22Rv1 (cell line): Measurements from ENCODE around the gene ANO2.
A peak's percentile ranks its signal among the peaks of the same experiment; 100 is the strongest.

Source experiments
- H3K27ac ChIP-seq: fragments of 450-650 bp; 2 replicates; pipeline ENCODE4 v1.5.1; 2017
- ZFX ChIP-seq: fragments of 450-650 bp; IDR thresholded peaks from 2 replicates; pipeline ENCODE4 v1.6.1; 2017; ENCODE audit warnings: antibody characterized with exemption, borderline replicate concordance
- TF ChIP-seq, protein P1 (sequence below): fragments of 450-650 bp; IDR thresholded peaks from 2 replicates; pipeline ENCODE4 v1.5.1; 2017; ENCODE audit warnings: mild to moderate bottlenecking

The ANO2 gene

DNA sequence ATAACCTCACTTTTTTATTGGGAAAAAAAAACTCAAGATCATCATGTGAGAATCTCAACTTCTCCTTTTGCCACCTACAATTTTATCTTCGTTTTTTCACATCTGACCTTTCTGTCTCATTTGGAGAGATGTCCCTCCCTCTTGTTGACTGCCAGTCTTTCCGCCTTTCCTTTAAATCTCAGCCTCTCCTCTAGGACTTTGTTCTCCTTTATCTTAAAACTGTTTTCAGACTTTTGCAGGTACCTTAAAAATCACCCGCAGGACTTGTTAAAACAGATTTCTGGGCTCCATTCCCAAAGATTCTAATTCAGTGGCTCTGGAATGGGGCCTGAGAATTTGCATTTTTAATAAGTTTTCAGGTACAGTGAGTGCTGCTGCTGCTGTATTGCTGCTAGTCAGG, 289.9 kb downstream of the ANO2 start:
- no peak overlapping the region for H3K27ac ChIP-seq
- TF ChIP-seq ZFX: no peak
- TF ChIP-seq, protein P1, sequence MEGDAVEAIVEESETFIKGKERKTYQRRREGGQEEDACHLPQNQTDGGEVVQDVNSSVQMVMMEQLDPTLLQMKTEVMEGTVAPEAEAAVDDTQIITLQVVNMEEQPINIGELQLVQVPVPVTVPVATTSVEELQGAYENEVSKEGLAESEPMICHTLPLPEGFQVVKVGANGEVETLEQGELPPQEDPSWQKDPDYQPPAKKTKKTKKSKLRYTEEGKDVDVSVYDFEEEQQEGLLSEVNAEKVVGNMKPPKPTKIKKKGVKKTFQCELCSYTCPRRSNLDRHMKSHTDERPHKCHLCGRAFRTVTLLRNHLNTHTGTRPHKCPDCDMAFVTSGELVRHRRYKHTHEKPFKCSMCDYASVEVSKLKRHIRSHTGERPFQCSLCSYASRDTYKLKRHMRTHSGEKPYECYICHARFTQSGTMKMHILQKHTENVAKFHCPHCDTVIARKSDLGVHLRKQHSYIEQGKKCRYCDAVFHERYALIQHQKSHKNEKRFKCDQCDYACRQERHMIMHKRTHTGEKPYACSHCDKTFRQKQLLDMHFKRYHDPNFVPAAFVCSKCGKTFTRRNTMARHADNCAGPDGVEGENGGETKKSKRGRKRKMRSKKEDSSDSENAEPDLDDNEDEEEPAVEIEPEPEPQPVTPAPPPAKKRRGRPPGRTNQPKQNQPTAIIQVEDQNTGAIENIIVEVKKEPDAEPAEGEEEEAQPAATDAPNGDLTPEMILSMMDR: no peak

DNA sequence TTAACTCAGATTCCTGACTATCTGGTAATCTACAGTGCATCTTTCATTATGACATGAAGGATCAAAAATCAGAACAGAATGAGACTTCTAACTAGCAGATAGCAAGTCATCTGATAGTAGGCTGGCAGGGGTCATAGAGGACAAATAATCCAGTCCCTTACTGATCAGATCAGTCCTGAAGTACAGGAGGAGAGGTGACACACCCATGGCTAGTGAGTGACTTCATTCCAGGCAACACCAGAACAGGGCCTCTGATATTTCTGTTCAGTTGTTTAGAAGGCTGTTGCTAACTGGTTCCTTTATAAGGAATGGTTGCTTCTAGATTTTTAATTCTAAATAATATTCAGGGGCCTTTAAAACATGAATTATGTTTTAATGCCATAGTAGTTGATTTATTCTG, 291.0 kb downstream of the ANO2 start:
- H3K27ac ChIP-seq: no peak overlapping the region

DNA sequence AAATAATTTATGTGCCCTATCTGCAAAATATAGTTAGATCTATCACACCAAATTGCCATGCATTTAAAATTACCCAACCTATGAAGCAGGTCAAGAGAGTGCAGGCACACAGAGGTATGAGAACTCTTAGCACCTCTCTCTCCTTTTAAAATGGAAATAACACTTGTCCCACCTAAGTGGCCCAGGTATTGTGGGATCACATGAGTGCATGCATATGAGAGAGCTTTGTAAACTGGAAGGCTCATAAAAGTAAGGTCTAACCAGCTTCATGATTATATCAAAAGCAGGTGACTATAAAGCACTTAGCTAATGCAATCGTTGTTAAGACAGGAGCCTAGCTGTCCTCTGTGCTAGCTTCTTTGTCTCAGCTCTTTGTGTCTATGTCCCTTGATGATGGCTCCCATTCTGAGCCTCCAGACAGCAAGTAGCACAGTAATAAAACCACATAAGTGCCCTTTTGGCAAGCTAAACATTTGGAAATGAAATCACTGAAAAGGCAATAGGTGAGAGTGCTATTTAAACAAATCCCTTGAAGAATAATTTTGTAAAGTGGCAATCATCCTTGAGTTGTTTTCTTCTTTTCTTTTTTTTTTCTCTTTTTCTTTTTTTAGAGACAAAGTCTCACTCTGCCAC, 294.1 kb downstream of the ANO2 start:
- TF ChIP-seq, protein P1: no peak
- TF ChIP-seq ZFX: no peak
- H3K27ac ChIP-seq: no peak overlapping the region

More for the DNA sequence above, 291.0 kb downstream of the ANO2 start:
- TF ChIP-seq, protein P1: no peak
- TF ChIP-seq ZFX: no peak

DNA sequence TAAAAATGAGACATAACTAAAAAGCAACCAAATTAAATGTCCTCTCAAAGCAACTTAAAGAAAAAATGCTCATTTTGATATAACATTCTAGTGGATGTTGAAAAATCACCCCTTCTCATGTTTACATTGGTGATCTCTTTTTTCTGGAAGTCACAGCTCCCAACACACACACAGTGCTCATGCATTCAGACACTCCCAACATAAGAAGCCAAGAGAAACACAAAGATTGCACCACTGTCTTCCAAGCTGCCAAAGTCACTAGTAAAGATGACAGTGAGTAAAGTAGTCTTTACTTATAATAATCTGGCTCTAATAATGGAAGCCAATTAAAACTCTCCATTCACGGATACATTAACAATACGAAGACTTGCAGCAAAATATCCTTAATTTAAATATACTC, 294.8 kb downstream of the ANO2 start:
- no peak overlapping the region for H3K27ac ChIP-seq
- TF ChIP-seq, protein P1: no peak
- TF ChIP-seq ZFX: no peak

DNA sequence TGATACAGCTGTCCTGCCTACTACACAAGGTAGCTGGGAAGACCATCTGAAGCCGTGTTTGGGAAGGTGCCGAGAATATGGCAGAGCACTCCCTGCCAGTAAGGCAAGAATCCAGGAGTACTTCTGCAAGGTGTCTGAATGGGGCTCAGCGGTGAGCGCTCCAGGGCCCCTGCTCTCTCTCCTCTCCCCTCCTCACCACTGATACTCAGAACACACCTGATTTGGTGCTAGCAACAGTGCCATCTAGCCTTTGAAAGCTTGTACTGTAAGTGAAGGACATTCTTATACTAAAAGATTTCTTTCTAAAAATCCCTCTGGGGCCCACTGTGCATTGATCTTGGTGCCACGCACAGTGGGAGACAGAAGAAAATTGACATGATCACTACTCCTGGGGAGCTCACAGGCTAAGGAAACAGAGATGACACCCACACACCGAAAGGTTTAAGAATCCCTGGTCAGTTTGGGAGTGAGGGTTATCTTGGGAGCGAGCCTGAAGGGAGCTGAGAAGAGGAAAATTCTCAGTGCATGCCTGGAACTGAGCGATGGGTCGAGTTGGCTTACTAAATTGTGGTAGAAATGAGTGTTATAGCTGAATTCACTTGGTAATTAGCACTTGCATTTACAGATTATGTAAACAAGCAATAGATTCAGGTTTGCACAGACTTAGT, 296.2 kb downstream of the ANO2 start:
- TF ChIP-seq, protein P1: peak; percentile 77
- no peak for TF ChIP-seq ZFX
- no peak overlapping the region for H3K27ac ChIP-seq

DNA sequence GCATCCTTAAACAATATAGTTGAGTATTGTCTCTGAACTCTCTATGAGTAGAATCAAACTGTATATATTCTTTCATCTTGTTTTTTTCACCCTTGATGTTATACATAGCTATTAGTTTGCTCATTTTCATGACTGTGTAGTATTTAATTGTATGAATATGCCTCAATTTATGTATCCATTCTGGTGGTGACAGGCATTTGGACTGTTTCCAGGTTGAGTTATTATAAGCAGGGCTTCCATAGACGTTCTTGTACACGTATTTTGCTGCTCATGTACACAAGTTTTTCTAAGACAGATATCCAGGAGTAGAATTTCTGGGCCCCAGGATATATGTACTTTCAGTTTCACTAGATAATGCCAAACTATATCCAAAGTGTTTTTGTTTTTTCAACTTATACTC, 301.8 kb downstream of the ANO2 start:
- no peak for TF ChIP-seq ZFX
- TF ChIP-seq, protein P1: no peak
- H3K27ac ChIP-seq: no peak overlapping the region

DNA sequence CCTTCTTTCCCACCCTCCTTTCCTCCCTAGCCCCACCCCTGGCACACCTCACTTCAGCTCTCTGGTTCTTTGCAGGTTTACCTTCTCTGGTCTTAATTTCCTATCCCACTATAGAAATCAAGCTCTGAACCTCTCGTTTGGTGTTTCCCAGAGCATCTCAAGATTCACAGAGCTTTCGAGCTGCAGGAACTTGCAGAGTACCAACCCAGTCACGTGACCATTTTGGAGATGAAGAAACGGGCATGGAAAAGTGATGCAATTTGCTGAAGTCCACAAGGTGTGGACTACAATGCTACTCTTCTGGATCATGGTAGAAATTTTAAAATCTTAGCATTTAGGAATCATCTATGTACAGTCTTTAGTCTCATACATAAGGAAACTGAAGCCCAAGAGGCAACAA, 307.4 kb downstream of the ANO2 start:
- no peak overlapping the region for H3K27ac ChIP-seq
- TF ChIP-seq, protein P1: no peak
